ENCODE measurements around the gene TSFM. TPM values are rescaled to one million over a fixed set of nuclear protein-coding genes. Genes with fewer than 3 reads are reported as not detected.

Gene TSFM
- total and polyA plus RNA-seq, 2 of the 13 experiments (the other 11 are each of a cell fraction or from before 2014, with no cell fraction given) = 29.8 to 68.3 TPM

GRCh38 chr12:57845478-57846284 is 63.1 kb downstream of the TSFM start (continued):
- TF ChIP-seq, protein P1, sequence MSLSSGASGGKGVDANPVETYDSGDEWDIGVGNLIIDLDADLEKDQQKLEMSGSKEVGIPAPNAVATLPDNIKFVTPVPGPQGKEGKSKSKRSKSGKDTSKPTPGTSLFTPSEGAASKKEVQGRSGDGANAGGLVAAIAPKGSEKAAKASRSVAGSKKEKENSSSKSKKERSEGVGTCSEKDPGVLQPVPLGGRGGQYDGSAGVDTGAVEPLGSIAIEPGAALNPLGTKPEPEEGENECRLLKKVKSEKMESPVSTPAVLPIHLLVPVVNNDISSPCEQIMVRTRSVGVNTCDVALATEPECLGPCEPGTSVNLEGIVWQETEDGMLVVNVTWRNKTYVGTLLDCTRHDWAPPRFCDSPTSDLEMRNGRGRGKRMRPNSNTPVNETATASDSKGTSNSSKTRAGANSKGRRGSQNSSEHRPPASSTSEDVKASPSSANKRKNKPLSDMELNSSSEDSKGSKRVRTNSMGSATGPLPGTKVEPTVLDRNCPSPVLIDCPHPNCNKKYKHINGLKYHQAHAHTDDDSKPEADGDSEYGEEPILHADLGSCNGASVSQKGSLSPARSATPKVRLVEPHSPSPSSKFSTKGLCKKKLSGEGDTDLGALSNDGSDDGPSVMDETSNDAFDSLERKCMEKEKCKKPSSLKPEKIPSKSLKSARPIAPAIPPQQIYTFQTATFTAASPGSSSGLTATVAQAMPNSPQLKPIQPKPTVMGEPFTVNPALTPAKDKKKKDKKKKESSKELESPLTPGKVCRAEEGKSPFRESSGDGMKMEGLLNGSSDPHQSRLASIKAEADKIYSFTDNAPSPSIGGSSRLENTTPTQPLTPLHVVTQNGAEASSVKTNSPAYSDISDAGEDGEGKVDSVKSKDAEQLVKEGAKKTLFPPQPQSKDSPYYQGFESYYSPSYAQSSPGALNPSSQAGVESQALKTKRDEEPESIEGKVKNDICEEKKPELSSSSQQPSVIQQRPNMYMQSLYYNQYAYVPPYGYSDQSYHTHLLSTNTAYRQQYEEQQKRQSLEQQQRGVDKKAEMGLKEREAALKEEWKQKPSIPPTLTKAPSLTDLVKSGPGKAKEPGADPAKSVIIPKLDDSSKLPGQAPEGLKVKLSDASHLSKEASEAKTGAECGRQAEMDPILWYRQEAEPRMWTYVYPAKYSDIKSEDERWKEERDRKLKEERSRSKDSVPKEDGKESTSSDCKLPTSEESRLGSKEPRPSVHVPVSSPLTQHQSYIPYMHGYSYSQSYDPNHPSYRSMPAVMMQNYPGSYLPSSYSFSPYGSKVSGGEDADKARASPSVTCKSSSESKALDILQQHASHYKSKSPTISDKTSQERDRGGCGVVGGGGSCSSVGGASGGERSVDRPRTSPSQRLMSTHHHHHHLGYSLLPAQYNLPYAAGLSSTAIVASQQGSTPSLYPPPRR (CRISPR knock-in tag; IDR thresholded peaks at IDR 0.05; ENCODE audit: borderline replicate concordance) = peak; percentile 42; the same call in 1 of the 2 replicates
- TF ChIP-seq, protein P2, sequence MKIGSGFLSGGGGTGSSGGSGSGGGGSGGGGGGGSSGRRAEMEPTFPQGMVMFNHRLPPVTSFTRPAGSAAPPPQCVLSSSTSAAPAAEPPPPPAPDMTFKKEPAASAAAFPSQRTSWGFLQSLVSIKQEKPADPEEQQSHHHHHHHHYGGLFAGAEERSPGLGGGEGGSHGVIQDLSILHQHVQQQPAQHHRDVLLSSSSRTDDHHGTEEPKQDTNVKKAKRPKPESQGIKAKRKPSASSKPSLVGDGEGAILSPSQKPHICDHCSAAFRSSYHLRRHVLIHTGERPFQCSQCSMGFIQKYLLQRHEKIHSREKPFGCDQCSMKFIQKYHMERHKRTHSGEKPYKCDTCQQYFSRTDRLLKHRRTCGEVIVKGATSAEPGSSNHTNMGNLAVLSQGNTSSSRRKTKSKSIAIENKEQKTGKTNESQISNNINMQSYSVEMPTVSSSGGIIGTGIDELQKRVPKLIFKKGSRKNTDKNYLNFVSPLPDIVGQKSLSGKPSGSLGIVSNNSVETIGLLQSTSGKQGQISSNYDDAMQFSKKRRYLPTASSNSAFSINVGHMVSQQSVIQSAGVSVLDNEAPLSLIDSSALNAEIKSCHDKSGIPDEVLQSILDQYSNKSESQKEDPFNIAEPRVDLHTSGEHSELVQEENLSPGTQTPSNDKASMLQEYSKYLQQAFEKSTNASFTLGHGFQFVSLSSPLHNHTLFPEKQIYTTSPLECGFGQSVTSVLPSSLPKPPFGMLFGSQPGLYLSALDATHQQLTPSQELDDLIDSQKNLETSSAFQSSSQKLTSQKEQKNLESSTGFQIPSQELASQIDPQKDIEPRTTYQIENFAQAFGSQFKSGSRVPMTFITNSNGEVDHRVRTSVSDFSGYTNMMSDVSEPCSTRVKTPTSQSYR (CRISPR knock-in tag; IDR thresholded peaks at IDR 0.05; ENCODE audit: borderline replicate concordance) = peak; percentile 96
- TF ChIP-seq RFX3 (CRISPR knock-in tag; IDR thresholded peaks at IDR 0.05) (no peak), SAP130 (CRISPR knock-in tag; IDR thresholded peaks at IDR 0.05; ENCODE audit: low read depth) (peak; percentile 94), ATF2 (CRISPR knock-in tag; IDR thresholded peaks at IDR 0.05) (peak; percentile 89), SNAPC2 (CRISPR knock-in tag; IDR thresholded peaks at IDR 0.05) (no peak; the same call in 1 of the 2 replicates), HDAC6 (IDR thresholded peaks at IDR 0.05; ENCODE audit: low read depth, low read length) (no peak), ZNF788 (CRISPR knock-in tag; IDR thresholded peaks at IDR 0.05; ENCODE audit: borderline replicate concordance) (peak; percentile 94; the same call in 1 of the 2 replicates), NFIB (CRISPR knock-in tag; IDR thresholded peaks at IDR 0.05; ENCODE audit: borderline replicate concordance) (no peak), MZF1 (CRISPR knock-in tag; IDR thresholded peaks at IDR 0.05; ENCODE audit: borderline replicate concordance) (no peak), ZSCAN31 (CRISPR knock-in tag; IDR thresholded peaks at IDR 0.05; ENCODE audit: low read depth) (peak; percentile 66; the same call in 1 of the 2 replicates), FIP1L1 (IDR thresholded peaks at IDR 0.05; ENCODE audit: borderline replicate concordance, insufficient read depth, low read depth, low read length) (no peak), ZNF136 (CRISPR knock-in tag; IDR thresholded peaks at IDR 0.05; ENCODE audit: low read depth) (no peak)
- TF ChIP-seq, protein P3, sequence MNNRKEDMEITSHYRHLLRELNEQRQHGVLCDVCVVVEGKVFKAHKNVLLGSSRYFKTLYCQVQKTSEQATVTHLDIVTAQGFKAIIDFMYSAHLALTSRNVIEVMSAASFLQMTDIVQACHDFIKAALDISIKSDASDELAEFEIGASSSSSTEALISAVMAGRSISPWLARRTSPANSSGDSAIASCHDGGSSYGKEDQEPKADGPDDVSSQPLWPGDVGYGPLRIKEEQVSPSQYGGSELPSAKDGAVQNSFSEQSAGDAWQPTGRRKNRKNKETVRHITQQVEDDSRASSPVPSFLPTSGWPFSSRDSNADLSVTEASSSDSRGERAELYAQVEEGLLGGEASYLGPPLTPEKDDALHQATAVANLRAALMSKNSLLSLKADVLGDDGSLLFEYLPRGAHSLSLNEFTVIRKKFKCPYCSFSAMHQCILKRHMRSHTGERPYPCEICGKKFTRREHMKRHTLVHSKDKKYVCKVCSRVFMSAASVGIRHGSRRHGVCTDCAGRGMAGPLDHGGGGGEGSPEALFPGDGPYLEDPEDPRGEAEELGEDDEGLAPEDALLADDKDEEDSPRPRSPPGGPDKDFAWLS (CRISPR knock-in tag; IDR thresholded peaks at IDR 0.05; ENCODE audit: borderline replicate concordance) = no peak
- TF ChIP-seq, protein P4, sequence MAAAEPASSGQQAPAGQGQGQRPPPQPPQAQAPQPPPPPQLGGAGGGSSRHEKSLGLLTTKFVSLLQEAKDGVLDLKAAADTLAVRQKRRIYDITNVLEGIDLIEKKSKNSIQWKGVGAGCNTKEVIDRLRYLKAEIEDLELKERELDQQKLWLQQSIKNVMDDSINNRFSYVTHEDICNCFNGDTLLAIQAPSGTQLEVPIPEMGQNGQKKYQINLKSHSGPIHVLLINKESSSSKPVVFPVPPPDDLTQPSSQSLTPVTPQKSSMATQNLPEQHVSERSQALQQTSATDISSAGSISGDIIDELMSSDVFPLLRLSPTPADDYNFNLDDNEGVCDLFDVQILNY (CRISPR knock-in tag; conservative IDR thresholded peaks at IDR 0.05) = peak; percentile 42; the same call in 1 of the 2 replicates
